BE2C (cell line): ENCODE results near the gene PTPRN2.

Experiments used
- DNase-seq: peaks from one replicate; pipeline ENCODE4 v3.0.0-alpha.2; 2020
- H3K27me3 ChIP-seq: fragments of 250-450 bp; sonication (Bioruptor Pico); 2 replicates; pipeline ENCODE4 v1.5.1; 2020; ENCODE audit warnings: mild to moderate bottlenecking
- H3K36me3 ChIP-seq: fragments of 250-450 bp; sonication (Bioruptor Pico); 2 replicates; pipeline ENCODE4 v1.5.1; 2020; ENCODE audit warnings: mild to moderate bottlenecking
- H3K4me1 ChIP-seq: fragments of 250-450 bp; sonication (Bioruptor Pico); 2 replicates; pipeline ENCODE4 v1.5.1; 2020
- H3K4me3 ChIP-seq: 2 replicates; pipeline ENCODE4 v1.5.1; 2011; ENCODE audit warnings: low read depth, low read length
- H3K9me3 ChIP-seq: fragments of 250-450 bp; sonication (Bioruptor Pico); 2 replicates; pipeline ENCODE4 v1.5.1; 2020
- TF ChIP-seq, protein P1 (sequence below): IDR thresholded peaks from 2 replicates; pipeline ENCODE4 v1.5.1; 2012; ENCODE audit warnings: mild to moderate bottlenecking, low read depth, low read length

Gene PTPRN2

DNA sequence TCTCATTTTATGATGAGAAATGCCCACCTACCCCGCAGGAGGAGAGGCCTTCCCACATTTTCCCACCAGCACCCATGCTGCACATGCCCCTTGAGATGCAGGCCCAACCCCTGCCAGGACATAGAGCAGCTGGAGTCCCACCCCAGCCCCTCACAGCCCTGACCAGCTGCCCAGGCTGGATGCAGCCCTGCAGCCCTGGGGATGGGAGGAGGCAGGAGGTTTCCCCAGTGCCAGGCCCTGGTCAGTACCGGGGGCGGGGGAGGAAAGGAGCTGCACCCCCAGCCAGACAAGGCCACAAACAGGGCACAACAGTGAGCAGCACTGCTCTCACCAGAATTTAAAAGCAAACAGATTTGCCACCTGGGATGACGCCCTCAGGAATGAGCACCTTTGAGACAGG lies 196.1 kb downstream of the PTPRN2 start:
- no peak for DNase-seq
- Histone ChIP-seq H3K27me3 (no peaks in the 10 kb centered on the region), H3K36me3 (no peaks in the 10 kb centered on the region), H3K4me3 (no peak overlapping the region), H3K4me1 (no peaks in the 10 kb centered on the region), H3K9me3 (no peaks in the 10 kb centered on the region)
- TF ChIP-seq, protein P1, sequence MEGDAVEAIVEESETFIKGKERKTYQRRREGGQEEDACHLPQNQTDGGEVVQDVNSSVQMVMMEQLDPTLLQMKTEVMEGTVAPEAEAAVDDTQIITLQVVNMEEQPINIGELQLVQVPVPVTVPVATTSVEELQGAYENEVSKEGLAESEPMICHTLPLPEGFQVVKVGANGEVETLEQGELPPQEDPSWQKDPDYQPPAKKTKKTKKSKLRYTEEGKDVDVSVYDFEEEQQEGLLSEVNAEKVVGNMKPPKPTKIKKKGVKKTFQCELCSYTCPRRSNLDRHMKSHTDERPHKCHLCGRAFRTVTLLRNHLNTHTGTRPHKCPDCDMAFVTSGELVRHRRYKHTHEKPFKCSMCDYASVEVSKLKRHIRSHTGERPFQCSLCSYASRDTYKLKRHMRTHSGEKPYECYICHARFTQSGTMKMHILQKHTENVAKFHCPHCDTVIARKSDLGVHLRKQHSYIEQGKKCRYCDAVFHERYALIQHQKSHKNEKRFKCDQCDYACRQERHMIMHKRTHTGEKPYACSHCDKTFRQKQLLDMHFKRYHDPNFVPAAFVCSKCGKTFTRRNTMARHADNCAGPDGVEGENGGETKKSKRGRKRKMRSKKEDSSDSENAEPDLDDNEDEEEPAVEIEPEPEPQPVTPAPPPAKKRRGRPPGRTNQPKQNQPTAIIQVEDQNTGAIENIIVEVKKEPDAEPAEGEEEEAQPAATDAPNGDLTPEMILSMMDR = no peak

DNA sequence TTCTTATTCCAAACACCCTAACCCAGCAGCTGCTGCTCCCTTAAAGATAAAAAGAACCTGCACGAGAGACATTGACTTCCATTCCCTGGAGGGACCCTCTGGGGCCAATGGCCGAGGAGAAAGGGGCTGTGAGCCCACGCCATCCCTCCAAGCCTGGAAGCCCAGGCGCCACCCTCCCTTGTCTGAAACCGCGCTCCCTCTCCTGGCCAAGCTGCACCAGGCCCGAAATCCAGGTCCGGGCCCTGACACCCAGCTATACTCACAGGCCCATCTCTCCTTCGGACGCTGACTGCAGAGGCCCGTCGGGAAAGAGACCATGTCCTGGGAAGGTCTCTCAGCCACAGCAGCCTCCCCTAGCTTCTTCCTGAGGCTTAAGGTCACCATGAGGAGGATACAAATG lies 196.5 kb downstream of the PTPRN2 start:
- Histone ChIP-seq H3K36me3 (no peaks in the 10 kb centered on the region), H3K9me3 (no peaks in the 10 kb centered on the region), H3K4me3 (no peak overlapping the region), H3K27me3 (no peaks in the 10 kb centered on the region), H3K4me1 (no peaks in the 10 kb centered on the region)
- TF ChIP-seq, protein P1 = no peak
- no peak for DNase-seq

DNA sequence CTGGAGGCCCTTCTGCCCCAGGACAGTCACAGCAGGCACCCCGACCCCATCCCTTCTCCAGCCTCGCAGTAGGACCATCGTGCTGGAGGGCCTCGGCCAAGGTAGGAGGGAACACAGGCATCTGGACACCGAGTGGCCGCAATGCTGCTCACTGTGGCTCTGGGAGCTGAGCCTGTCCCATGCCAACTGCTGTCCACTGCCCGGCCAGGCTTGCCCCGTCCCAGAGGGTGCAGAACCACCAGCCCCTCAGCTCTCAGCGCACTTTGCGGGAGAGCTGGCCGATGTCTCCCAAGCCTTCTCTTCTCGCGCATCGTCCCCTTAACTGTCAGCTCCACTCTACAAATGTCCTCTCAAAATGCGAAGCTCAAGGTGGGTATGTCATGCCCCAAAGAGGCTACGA lies 197.2 kb downstream of the PTPRN2 start:
- no peaks in the 10 kb centered on the region for H3K4me1 ChIP-seq
- no peaks in the 10 kb centered on the region for H3K27me3 ChIP-seq
- no peak for DNase-seq
- no peaks in the 10 kb centered on the region for H3K36me3 ChIP-seq
- H3K9me3 ChIP-seq = no peaks in the 10 kb centered on the region
- TF ChIP-seq, protein P1 = no peak
- H3K4me3 ChIP-seq = no peak overlapping the region

DNA sequence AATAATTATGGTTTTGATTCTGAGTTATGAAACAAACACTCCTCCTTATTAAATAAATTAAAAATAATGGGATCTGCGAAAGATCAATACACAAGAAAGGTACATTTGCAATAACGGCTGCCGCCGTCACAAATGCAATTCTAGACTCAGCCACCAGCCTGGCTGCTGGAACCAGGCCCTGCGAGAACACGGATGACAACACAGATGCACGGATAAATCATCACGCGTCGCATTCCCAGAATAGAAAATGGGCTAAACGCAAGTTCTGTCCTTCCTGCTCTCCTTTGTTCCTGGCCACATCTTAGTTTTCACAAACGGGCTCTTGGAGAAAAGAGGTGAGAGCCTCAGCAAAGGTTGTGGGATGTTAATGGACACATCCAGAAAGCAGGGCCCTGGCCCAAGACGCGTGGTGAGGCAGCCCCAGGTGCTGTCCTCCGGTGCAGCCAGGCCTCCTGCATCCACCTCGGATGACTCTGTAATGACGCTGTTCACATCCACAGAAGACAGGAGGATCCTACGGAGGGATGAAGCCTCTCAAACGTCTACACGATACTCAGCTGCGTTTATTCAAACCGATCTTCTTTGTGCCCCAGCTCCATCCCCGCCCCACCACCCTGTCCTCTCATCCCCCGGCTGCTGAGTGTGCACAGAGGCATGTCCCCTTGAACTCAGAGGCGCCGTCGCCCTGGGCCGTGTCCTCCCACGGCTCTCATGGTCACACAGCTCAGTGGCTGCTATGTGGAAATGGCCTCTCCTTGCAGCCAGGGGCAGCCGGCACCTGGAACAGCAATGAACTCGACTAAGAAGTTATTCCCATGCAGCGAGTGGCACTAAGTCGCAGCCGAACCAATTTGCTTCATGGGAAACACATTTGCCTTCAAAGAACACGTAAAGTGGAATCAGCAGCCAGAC lies 197.9 kb downstream of the PTPRN2 start:
- TF ChIP-seq, protein P1 = no peak
- no peaks in the 10 kb centered on the region for H3K4me1 ChIP-seq
- H3K4me3 ChIP-seq = no peak overlapping the region
- no peaks in the 10 kb centered on the region for H3K9me3 ChIP-seq
- DNase-seq = no peak
- no peaks in the 10 kb centered on the region for H3K36me3 ChIP-seq
- no peaks in the 10 kb centered on the region for H3K27me3 ChIP-seq

DNA sequence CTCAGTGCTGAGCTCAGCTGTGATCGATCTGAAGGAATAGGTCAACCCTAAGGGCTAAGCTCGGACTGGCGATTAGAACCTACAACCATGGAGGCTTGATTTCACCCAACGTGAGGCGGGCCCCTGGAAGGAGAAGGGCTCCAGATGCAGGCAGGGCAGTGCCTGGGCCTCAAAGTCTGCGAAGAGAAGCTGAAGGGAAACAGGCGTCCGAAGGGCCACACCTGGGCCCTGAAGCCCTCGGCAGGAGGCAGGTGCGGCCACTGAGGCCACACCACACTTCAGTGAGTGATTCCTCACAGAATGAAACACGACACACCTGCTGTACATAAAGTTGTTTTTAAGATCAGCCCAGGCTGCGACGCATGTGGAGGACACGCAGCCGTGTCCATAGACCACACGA lies 198.7 kb downstream of the PTPRN2 start:
- Histone ChIP-seq H3K4me1 (no peaks in the 10 kb centered on the region), H3K9me3 (no peaks in the 10 kb centered on the region), H3K36me3 (no peaks in the 10 kb centered on the region), H3K4me3 (no peak overlapping the region), H3K27me3 (no peaks in the 10 kb centered on the region)
- DNase-seq = no peak
- TF ChIP-seq, protein P1 = no peak

DNA sequence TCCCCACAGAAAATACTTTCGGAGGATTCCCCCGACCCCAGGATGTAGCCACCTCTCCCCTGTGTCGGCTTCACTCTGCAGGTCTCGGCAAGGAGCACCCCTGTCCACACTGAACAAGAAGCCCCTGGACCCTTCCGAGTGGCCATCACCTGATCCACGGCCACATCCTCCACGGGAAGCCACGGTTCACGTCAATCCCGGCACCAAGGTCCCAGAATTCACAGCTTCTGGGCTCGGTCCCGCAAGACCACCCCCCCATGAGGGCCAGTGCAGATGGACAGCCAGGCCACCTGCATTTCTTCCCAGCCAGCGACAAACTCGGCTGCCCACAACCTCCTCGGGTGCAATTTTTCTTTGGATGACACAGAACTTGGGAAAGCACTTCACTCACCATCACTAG lies 199.6 kb downstream of the PTPRN2 start:
- TF ChIP-seq, protein P1 = no peak
- H3K27me3 ChIP-seq = no peaks in the 10 kb centered on the region

More for the DNA sequence above, 199.6 kb downstream of the PTPRN2 start:
- H3K9me3 ChIP-seq = no peaks in the 10 kb centered on the region
- no peak overlapping the region for H3K4me3 ChIP-seq
- no peak for DNase-seq
- H3K4me1 ChIP-seq = no peaks in the 10 kb centered on the region
- H3K36me3 ChIP-seq = no peaks in the 10 kb centered on the region
